H1 (cell line): ENCODE measurements around the gene MYRIP. TPM values are rescaled to one million over a fixed set of nuclear protein-coding genes. Genes with fewer than 3 reads are reported as not detected.

Source experiments
- CTCF ChIA-PET: fragments of 300-600 bp; sonication (Branson Sonifier 250); formaldehyde crosslinking; loops from one replicate; lab custom pipeline; 2021; ENCODE audit not compliant: partially characterized antibody; lab: Charles Lee
- POLR2A ChIA-PET: fragments of 300-600 bp; sonication (Branson Sonifier 250); formaldehyde crosslinking; loops from one replicate; lab custom pipeline; 2021; ENCODE audit warnings: inconsistent platforms; ENCODE audit not compliant: partially characterized antibody; lab: Charles Lee
- DNase-seq, 2 experiments: peaks; one replicate each; pipeline versions ENCODE4 v3.0.0 to v3.0.0-alpha.2; 2010 to 2022; ENCODE audit warnings: low spot score in 2 of 2, low read depth in 1 of 2, mixed read lengths in 1 of 2
- FAIRE-seq: peaks from 2 replicates; lab custom pipeline; 2011; peaks lifted over from hg19 to GRCh38; lab: Jason Lieb, UNC
- H2AFZ ChIP-seq: 2 replicates; pipeline ENCODE4 v1.8.1; 2012; ENCODE audit warnings: low read length, inconsistent platforms
- H2AK5ac ChIP-seq: 2 replicates; pipeline ENCODE4 v1.6.1; 2013; ENCODE audit warnings: low read depth, low read length
- H2BK120ac ChIP-seq: replicated peaks from 2 replicates; pipeline ENCODE3; 2013; ENCODE audit warnings: low read depth, low read length, inconsistent platforms
- H2BK12ac ChIP-seq: 2 replicates; pipeline ENCODE4 v1.6.1; 2013; ENCODE audit warnings: low read depth, low read length
- H2BK15ac ChIP-seq: 2 replicates; pipeline ENCODE4 v1.6.1; 2013; ENCODE audit warnings: low read length
- H2BK20ac ChIP-seq: 2 replicates; pipeline ENCODE4 v1.6.1; 2013; ENCODE audit warnings: low read length
- H2BK5ac ChIP-seq: 2 replicates; pipeline ENCODE4 v1.6.1; 2013; ENCODE audit warnings: low read depth, low read length
- H3K14ac ChIP-seq: 2 replicates; pipeline ENCODE4 v1.6.1; 2013; ENCODE audit warnings: inconsistent platforms; ENCODE audit not compliant: insufficient read length
- H3K18ac ChIP-seq: 2 replicates; pipeline ENCODE4 v1.6.1; 2013; ENCODE audit warnings: low read length; ENCODE audit errors: extremely low read depth
- H3K23ac ChIP-seq: 2 replicates; pipeline ENCODE4 v1.6.1; 2013; ENCODE audit warnings: inconsistent platforms; ENCODE audit not compliant: insufficient read length
- H3K23me2 ChIP-seq: 2 replicates; pipeline ENCODE4 v1.6.1; 2013; ENCODE audit warnings: low read depth, low read length
- H3K27ac ChIP-seq: 2 replicates; pipeline ENCODE4 v1.6.1; 2011; ENCODE audit warnings: low read depth, low read length, inconsistent platforms
- H3K27me3 ChIP-seq, 4 experiments: replicated peaks in 1 of 4; 1 replicate in 1 of 4; 2 replicates in 3 of 4; pipeline versions ENCODE4 v1.6.1 to v1.8.1; 2011 to 2013; ENCODE audit warnings: low read length in 3 of 4, mild to moderate bottlenecking in 3 of 4, inconsistent platforms in 2 of 4, mixed read lengths in 2 of 4, moderate library complexity in 1 of 4; ENCODE audit not compliant: control insufficient read depth in 3 of 4, insufficient read depth in 3 of 4; ENCODE audit errors: extremely low read depth in 1 of 4
- H3K36me3 ChIP-seq, 4 experiments: 2 replicates each; pipeline versions ENCODE4 v1.6.1 to v1.8.1; 2011 to 2013; ENCODE audit warnings: mild to moderate bottlenecking in 4 of 4, low read length in 3 of 4, moderate library complexity in 2 of 4, control low read depth in 1 of 4, inconsistent platforms in 1 of 4; ENCODE audit not compliant: insufficient read depth in 4 of 4, control insufficient read depth in 2 of 4
- H3K4ac ChIP-seq: replicated peaks from 2 replicates; pipeline ENCODE3; 2013; ENCODE audit warnings: low read length, low read depth, mixed read lengths, inconsistent platforms; ENCODE audit not compliant: insufficient read length
- H3K4me1 ChIP-seq, 4 experiments: replicated peaks in 1 of 4; 1 replicate in 1 of 4; 2 replicates in 3 of 4; pipeline versions ENCODE4 v1.6.1 to v1.8.1; 2011 to 2013; ENCODE audit warnings: low read length in 3 of 4, inconsistent platforms in 2 of 4, mixed read lengths in 1 of 4; ENCODE audit not compliant: insufficient read depth in 4 of 4, control insufficient read depth in 3 of 4
- H3K4me2 ChIP-seq, 2 experiments: 2 replicates each; pipeline versions ENCODE4 v1.6.1 to v1.8.1; 2011 to 2013; ENCODE audit warnings: low read depth in 2 of 2, low read length in 2 of 2, control low read depth in 1 of 2, inconsistent platforms in 1 of 2, mild to moderate bottlenecking in 1 of 2; ENCODE audit not compliant: insufficient read depth in 1 of 2
- H3K4me3 ChIP-seq, 4 experiments: fragments of 200-600, 300-600 bp in 1 of 4; sonication (generic), shearing (Covaris generic), sonication (Bioruptor Twin) in 1 of 4; 2 replicates each; pipeline versions ENCODE4 v1.5.1 to v1.8.1; 2011 to 2016; ENCODE audit warnings: low read length in 4 of 4, low read depth in 3 of 4, control low read depth in 2 of 4, inconsistent platforms in 2 of 4, mild to moderate bottlenecking in 2 of 4, mixed read lengths in 1 of 4, moderate library complexity in 1 of 4; ENCODE audit not compliant: insufficient read depth in 2 of 4; ENCODE audit errors: extremely low read depth in 1 of 4
- H3K56ac ChIP-seq: replicated peaks from 2 replicates; pipeline ENCODE3; 2013; ENCODE audit warnings: low read depth, mild to moderate bottlenecking, mixed read lengths, low read length, inconsistent platforms; ENCODE audit not compliant: insufficient read length
- H3K79me1 ChIP-seq: 2 replicates; pipeline ENCODE4 v1.6.1; 2013; ENCODE audit warnings: low read depth, low read length, control low read depth
- H3K79me2 ChIP-seq, 2 experiments: 2 replicates each; pipeline versions ENCODE4 v1.6.1 to v1.8.1; 2012 to 2013; ENCODE audit warnings: low read length in 2 of 2, mild to moderate bottlenecking in 2 of 2, inconsistent platforms in 1 of 2; ENCODE audit not compliant: insufficient read depth in 2 of 2, control insufficient read depth in 1 of 2
- H3K9ac ChIP-seq, 4 experiments: replicated peaks in 1 of 4; 1 replicate in 1 of 4; 2 replicates in 3 of 4; pipeline versions ENCODE4 v1.6.1 to v1.8.1; 2011 to 2013; ENCODE audit warnings: low read depth in 3 of 4, low read length in 3 of 4, control low read depth in 2 of 4, mild to moderate bottlenecking in 2 of 4, moderate library complexity in 2 of 4, inconsistent platforms in 1 of 4; ENCODE audit errors: extremely low read depth in 1 of 4
- H3K9me3 ChIP-seq, 2 experiments: 2 replicates each; pipeline versions ENCODE4 v1.6.1 to v1.8.1; 2012 to 2013; ENCODE audit warnings: mild to moderate bottlenecking in 2 of 2, moderate library complexity in 2 of 2, control low read depth in 1 of 2, inconsistent platforms in 1 of 2, low read depth in 1 of 2, low read length in 1 of 2, mixed read lengths in 1 of 2; ENCODE audit not compliant: insufficient read depth in 2 of 2
- H4K20me1 ChIP-seq, 2 experiments: replicated peaks in 1 of 2; 2 replicates each; pipeline versions ENCODE3 to v1.8.1; 2011 to 2013; ENCODE audit warnings: inconsistent platforms in 2 of 2, low read length in 2 of 2, mild to moderate bottlenecking in 1 of 2; ENCODE audit not compliant: insufficient read depth in 2 of 2, control insufficient read depth in 1 of 2
- H4K5ac ChIP-seq: 2 replicates; pipeline ENCODE4 v1.6.1; 2013; ENCODE audit warnings: low read length, low read depth, mixed read lengths, inconsistent platforms; ENCODE audit not compliant: insufficient read length
- H4K8ac ChIP-seq: 2 replicates; pipeline ENCODE4 v1.8.0; 2013; ENCODE audit warnings: mild to moderate bottlenecking, moderate library complexity, low read length, inconsistent platforms; ENCODE audit not compliant: insufficient read depth; ENCODE audit errors: extremely low read depth
- H4K91ac ChIP-seq: replicated peaks from 2 replicates; pipeline ENCODE3; 2013; ENCODE audit warnings: low read length, mixed read lengths, inconsistent platforms; ENCODE audit not compliant: insufficient read length
- CREB1 ChIP-seq: IDR thresholded peaks from 2 replicates; pipeline ENCODE4 v1.6.1; 2012; ENCODE audit warnings: inconsistent platforms
- GABPA ChIP-seq: IDR thresholded peaks from 2 replicates; pipeline ENCODE4 v1.6.1; 2011; ENCODE audit warnings: mild to moderate bottlenecking, low read length, moderate library complexity, borderline replicate concordance; ENCODE audit not compliant: insufficient read depth
- PHF8 ChIP-seq: fragments of 200-600 bp; sonication (generic); conservative IDR thresholded peaks from 2 replicates; pipeline ENCODE4 v1.7.1; 2012; ENCODE audit warnings: low read depth, mild to moderate bottlenecking, inconsistent platforms, low read length, moderate library complexity
- POLR2A ChIP-seq, 2 experiments: IDR thresholded peaks; 1 replicate in 1 of 2; 2 replicates in 1 of 2; pipeline ENCODE4 v1.6.1; 2011; ENCODE audit warnings: low read depth in 2 of 2, low read length in 2 of 2, mild to moderate bottlenecking in 2 of 2; ENCODE audit errors: control extremely low read depth in 1 of 2
- POU5F1 ChIP-seq: IDR thresholded peaks from 2 replicates; pipeline ENCODE4 v1.6.1; 2011; ENCODE audit warnings: low read depth, mild to moderate bottlenecking, low read length, moderate library complexity
- SIN3A ChIP-seq, 2 experiments: IDR thresholded peaks in 1 of 2; conservative IDR thresholded peaks in 1 of 2; 2 replicates each; pipeline ENCODE4 v1.6.1; 2011 to 2012; ENCODE audit warnings: low read length in 2 of 2, improper control_type of control experiment in 1 of 2, low read depth in 1 of 2, mild to moderate bottlenecking in 1 of 2
- SIX5 ChIP-seq: IDR thresholded peaks from 2 replicates; pipeline ENCODE4 v1.6.1; 2011; ENCODE audit warnings: mild to moderate bottlenecking, low read depth, low read length
- SP4 ChIP-seq: IDR thresholded peaks from 2 replicates; pipeline ENCODE4 v1.6.1; 2012; ENCODE audit warnings: low read length, inconsistent platforms
- SRF ChIP-seq: IDR thresholded peaks from 2 replicates; pipeline ENCODE4 v1.6.1; 2011; ENCODE audit warnings: mild to moderate bottlenecking, low read depth, low read length, moderate library complexity
- TAF1 ChIP-seq: IDR thresholded peaks from 2 replicates; pipeline ENCODE4 v1.6.1; 2011; ENCODE audit warnings: mild to moderate bottlenecking, low read depth, low read length
- TAF7 ChIP-seq: optimal IDR thresholded peaks from 2 replicates; pipeline ENCODE3; 2011; ENCODE audit warnings: low read depth, mild to moderate bottlenecking, inconsistent platforms, low read length, moderate library complexity, borderline replicate concordance
- polyA plus RNA-seq, 7 experiments: library from polyadenylated mRNA; depleted of rRNA in 3 of 7; stranded (reverse) in 5 of 7; unstranded in 2 of 7; fragments of >200 nt in 5 of 7; fragments of 200-250 nt in 2 of 7; gene quantifications; 1 replicate in 5 of 7; 2 replicates in 1 of 7; 4 replicates in 1 of 7; pipeline versions ENCODE4 v1.2.1 to v1.2.3, GENCODE V29; 2011 to 2013; ENCODE audit warnings: missing spikeins in 2 of 7, mixed read lengths in 2 of 7
- total RNA-seq: library from RNA; stranded (reverse); fragmentation: NEBNext Ultra II Directional; extraction: Animal tissue kit (Norgen Biotek cat#: 25700); gene quantifications from 2 replicates; pipeline ENCODE4 v1.2.1, GENCODE V29; 2021
- TF ChIP-seq, protein P1 (sequence below): IDR thresholded peaks from 2 replicates; pipeline ENCODE4 v1.6.1; 2012; ENCODE audit warnings: inconsistent platforms
- TF ChIP-seq, protein P2 (sequence below): IDR thresholded peaks from 2 replicates; pipeline ENCODE4 v1.6.1; 2011; ENCODE audit warnings: low read length, improper control_type of control experiment

The MYRIP gene
- total and polyA plus RNA-seq, 2 of the 8 experiments (the other 6 are each of a cell fraction or from before 2014, with no cell fraction given) = 0.54 to 4.3 TPM

DNA sequence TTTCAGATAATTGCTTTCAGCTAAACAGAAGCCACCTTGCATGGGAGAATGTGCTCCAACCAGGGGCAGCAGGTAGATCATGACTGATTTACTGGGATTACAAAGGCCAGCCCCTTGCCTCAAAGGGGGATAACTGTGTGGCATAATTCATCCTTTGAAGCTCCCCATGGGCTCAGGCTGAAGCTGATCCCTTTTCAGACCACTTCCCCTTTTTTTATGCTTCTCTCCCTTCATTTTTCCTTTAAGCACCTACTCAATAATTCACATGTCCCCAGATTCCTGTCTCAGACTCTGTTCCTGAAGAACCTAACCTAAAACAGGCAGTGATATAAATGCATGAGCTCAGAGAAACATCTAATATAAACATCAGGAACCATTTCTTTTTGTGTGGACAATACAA, 8.2 kb upstream of the MYRIP start:
- Histone ChIP-seq H3K9me3 (peaks cover 0 to 3% of the 10 kb centered on the region in 2 experiments; a peak in 1 of 4 replicates), H3K79me2 (no peaks in the 10 kb centered on the region), H3K4me3 (no peak overlapping the region), H4K91ac (no peak overlapping the region), H3K56ac (no peak overlapping the region), H3K14ac (no peak overlapping the region), H3K9ac (no peak overlapping the region), H4K20me1 (no peaks in the 10 kb centered on the region), H3K36me3 (no peaks in the 10 kb centered on the region), H2BK15ac (no peak overlapping the region), H3K79me1 (no peaks in the 10 kb centered on the region), H2BK120ac (no peak overlapping the region), H2BK20ac (no peak overlapping the region), H3K27ac (no peak overlapping the region), H3K18ac (no peak overlapping the region), H3K27me3 (no peaks in the 10 kb centered on the region), H4K5ac (no peak overlapping the region), H3K23me2 (no peaks in the 10 kb centered on the region), H4K8ac (no peak overlapping the region), H3K4ac (no peak overlapping the region), H3K23ac (no peak overlapping the region), H2AK5ac (no peak overlapping the region), H2BK12ac (no peak overlapping the region), H2BK5ac (no peak overlapping the region), H3K4me2 (no peak overlapping the region), H2AFZ (no peak overlapping the region), H3K4me1 (no peaks in the 10 kb centered on the region)
- TF ChIP-seq POU5F1 (no peak), TAF1 (no peak), SIN3A (conservative IDR thresholded peaks at IDR 0.05 in 1 of 2, IDR thresholded peaks at IDR 0.05 in 1 of 2; ENCODE audit: low read depth in 1 of 2, low read length in 2 of 2) (no peak), PHF8 (no peak), SRF (no peak), CREB1 (no peak), SIX5 (no peak), TAF7 (no peak), GABPA (no peak), SP4 (no peak), POLR2A (IDR thresholded peaks at IDR 0.05; ENCODE audit: control extremely low read depth in 1 of 2, low read depth in 2 of 2, low read length in 2 of 2) (no peak)
- TF ChIP-seq, protein P1, sequence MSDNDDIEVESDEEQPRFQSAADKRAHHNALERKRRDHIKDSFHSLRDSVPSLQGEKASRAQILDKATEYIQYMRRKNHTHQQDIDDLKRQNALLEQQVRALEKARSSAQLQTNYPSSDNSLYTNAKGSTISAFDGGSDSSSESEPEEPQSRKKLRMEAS = no peak
- TF ChIP-seq, protein P2, sequence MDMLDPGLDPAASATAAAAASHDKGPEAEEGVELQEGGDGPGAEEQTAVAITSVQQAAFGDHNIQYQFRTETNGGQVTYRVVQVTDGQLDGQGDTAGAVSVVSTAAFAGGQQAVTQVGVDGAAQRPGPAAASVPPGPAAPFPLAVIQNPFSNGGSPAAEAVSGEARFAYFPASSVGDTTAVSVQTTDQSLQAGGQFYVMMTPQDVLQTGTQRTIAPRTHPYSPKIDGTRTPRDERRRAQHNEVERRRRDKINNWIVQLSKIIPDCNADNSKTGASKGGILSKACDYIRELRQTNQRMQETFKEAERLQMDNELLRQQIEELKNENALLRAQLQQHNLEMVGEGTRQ = no peak
- ChIA-PET POLR2A (no interaction called here), CTCF (interaction anchor here (0.6 to 0.8 kb wide), 3 partner anchors 11 to 218 kb away, joined by 4 to 6 read pairs (median 5); no protein-coding TSS in a partner anchor)
- DNase-seq (no peak), FAIRE-seq (no peak)
